Panc1 (cell line): ENCODE measurements around the gene BBX.

Source experiments
- POLR2AphosphoS5 ChIP-seq: IDR thresholded peaks from 2 replicates; pipeline ENCODE4 v1.6.1; 2012; ENCODE audit warnings: mild to moderate bottlenecking, low read depth, low read length, moderate library complexity
- TF ChIP-seq, protein P1 (sequence below): fragments of 450-650 bp; IDR thresholded peaks from 2 replicates; pipeline ENCODE4 v1.5.1; 2017; ENCODE audit warnings: mild to moderate bottlenecking
- TF ChIP-seq, protein P2 (sequence below), 2 experiments: IDR thresholded peaks; 2 replicates each; pipeline ENCODE4 v1.6.1; 2011 to 2012; ENCODE audit warnings: low read depth in 2 of 2, control low read depth in 1 of 2, low read length in 1 of 2, mild to moderate bottlenecking in 1 of 2, moderate library complexity in 1 of 2; ENCODE audit not compliant: insufficient read depth in 1 of 2

DNA sequence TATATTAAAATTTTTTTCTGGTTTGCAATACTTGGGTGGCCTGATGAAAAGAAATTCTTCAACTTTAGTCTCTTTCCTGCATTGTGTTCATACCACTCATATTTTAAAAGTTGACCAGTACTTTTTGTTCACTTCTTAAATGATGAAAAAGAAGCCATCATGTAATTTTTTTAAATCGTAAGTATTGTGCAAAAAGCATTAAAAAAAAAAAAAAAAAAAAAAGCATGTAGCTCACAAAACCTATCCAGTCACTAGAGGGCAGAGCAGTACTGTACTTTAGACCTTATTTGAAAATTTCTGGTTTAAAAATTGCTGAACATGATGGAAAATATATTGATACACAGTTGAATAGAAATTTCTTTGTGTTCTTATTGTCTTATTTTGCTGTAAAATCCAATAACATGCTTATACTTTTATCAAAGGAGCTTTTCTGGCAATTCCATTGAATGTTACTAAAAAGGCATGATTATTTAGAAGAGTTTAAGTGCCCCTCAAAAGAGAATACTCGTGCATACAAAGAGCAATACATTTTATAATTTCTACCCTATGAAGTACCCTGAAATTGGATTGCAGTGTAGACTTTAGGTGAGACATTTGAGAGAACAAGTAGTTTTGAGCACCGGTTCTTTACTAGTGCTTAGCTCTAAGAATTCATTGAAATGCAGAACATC lies 137.7 kb downstream of the BBX start:
- TF ChIP-seq, protein P1, sequence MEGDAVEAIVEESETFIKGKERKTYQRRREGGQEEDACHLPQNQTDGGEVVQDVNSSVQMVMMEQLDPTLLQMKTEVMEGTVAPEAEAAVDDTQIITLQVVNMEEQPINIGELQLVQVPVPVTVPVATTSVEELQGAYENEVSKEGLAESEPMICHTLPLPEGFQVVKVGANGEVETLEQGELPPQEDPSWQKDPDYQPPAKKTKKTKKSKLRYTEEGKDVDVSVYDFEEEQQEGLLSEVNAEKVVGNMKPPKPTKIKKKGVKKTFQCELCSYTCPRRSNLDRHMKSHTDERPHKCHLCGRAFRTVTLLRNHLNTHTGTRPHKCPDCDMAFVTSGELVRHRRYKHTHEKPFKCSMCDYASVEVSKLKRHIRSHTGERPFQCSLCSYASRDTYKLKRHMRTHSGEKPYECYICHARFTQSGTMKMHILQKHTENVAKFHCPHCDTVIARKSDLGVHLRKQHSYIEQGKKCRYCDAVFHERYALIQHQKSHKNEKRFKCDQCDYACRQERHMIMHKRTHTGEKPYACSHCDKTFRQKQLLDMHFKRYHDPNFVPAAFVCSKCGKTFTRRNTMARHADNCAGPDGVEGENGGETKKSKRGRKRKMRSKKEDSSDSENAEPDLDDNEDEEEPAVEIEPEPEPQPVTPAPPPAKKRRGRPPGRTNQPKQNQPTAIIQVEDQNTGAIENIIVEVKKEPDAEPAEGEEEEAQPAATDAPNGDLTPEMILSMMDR: peak; percentile 70; the same call in 1 of the 2 replicates
- no peak for TF ChIP-seq POLR2AphosphoS5
- TF ChIP-seq, protein P2, sequence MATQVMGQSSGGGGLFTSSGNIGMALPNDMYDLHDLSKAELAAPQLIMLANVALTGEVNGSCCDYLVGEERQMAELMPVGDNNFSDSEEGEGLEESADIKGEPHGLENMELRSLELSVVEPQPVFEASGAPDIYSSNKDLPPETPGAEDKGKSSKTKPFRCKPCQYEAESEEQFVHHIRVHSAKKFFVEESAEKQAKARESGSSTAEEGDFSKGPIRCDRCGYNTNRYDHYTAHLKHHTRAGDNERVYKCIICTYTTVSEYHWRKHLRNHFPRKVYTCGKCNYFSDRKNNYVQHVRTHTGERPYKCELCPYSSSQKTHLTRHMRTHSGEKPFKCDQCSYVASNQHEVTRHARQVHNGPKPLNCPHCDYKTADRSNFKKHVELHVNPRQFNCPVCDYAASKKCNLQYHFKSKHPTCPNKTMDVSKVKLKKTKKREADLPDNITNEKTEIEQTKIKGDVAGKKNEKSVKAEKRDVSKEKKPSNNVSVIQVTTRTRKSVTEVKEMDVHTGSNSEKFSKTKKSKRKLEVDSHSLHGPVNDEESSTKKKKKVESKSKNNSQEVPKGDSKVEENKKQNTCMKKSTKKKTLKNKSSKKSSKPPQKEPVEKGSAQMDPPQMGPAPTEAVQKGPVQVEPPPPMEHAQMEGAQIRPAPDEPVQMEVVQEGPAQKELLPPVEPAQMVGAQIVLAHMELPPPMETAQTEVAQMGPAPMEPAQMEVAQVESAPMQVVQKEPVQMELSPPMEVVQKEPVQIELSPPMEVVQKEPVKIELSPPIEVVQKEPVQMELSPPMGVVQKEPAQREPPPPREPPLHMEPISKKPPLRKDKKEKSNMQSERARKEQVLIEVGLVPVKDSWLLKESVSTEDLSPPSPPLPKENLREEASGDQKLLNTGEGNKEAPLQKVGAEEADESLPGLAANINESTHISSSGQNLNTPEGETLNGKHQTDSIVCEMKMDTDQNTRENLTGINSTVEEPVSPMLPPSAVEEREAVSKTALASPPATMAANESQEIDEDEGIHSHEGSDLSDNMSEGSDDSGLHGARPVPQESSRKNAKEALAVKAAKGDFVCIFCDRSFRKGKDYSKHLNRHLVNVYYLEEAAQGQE (IDR thresholded peaks at IDR 0.05; ENCODE audit: insufficient read depth in 1 of 2, low read depth in 2 of 2, low read length in 1 of 2): no peak
